Cardiac muscle cell (in vitro differentiated cells and primary cell): Measurements from ENCODE around the gene ESRRG. TPM values are rescaled to one million over a fixed set of nuclear protein-coding genes. Genes with fewer than 3 reads are reported as not detected.
A peak's percentile ranks its signal among the peaks of the same experiment; 100 is the strongest.

Source experiments
- DNase-seq, 2 donors: peaks; one replicate each; pipeline versions ENCODE4 v3.0.0 to v3.0.0-alpha.2; 2010 to 2017; ENCODE audit warnings: low read depth in 1 of 2, low spot score in 1 of 2
- H3K27ac ChIP-seq: fragments of 200-600 bp; sonication (generic); 2 replicates; pipeline ENCODE4 v1.5.1; 2016
- H3K27me3 ChIP-seq: fragments of 200-600 bp; sonication (generic); 2 replicates; pipeline ENCODE4 v1.6.0; 2016; ENCODE audit warnings: control low read depth
- H3K36me3 ChIP-seq: fragments of 200-600 bp; sonication (generic); 2 replicates; pipeline ENCODE4 v1.5.1; 2016; ENCODE audit warnings: control low read depth
- H3K4me1 ChIP-seq: fragments of 200-600 bp; sonication (generic); 2 replicates; pipeline ENCODE4 v1.8.1; 2017; ENCODE audit warnings: low read depth, mild to moderate bottlenecking, mixed run types
- H3K4me3 ChIP-seq: fragments of 200-600 bp; sonication (generic); 2 replicates; pipeline ENCODE4 v1.5.1; 2016; ENCODE audit warnings: mild to moderate bottlenecking
- H3K9me3 ChIP-seq: fragments of 200-600 bp; sonication (generic); 2 replicates; pipeline ENCODE4 v1.5.1; 2017; ENCODE audit warnings: low read depth, mild to moderate bottlenecking, control low read depth
- polyA plus RNA-seq: library from polyadenylated mRNA; unstranded; fragments of >200 nt; fragmentation: Nextera tagmentation; extraction: Ambion mirVana; gene quantifications from 2 replicates; pipeline ENCODE4 v1.2.1, GENCODE V29; 2016
- total RNA-seq: library from RNA; depleted of rRNA; stranded (reverse); fragments of >200 nt; gene quantifications from 2 replicates; pipeline ENCODE4 v1.2.3, GENCODE V29; 2016
- TF ChIP-seq, protein P1 (sequence below): IDR thresholded peaks from 2 replicates; pipeline ENCODE4 v1.5.1; 2012; ENCODE audit warnings: low read depth, mild to moderate bottlenecking, low read length

Gene ESRRG
- total and polyA plus RNA-seq, 2 experiments from 2014 or later = 41.5 to 62.2 TPM

DNA sequence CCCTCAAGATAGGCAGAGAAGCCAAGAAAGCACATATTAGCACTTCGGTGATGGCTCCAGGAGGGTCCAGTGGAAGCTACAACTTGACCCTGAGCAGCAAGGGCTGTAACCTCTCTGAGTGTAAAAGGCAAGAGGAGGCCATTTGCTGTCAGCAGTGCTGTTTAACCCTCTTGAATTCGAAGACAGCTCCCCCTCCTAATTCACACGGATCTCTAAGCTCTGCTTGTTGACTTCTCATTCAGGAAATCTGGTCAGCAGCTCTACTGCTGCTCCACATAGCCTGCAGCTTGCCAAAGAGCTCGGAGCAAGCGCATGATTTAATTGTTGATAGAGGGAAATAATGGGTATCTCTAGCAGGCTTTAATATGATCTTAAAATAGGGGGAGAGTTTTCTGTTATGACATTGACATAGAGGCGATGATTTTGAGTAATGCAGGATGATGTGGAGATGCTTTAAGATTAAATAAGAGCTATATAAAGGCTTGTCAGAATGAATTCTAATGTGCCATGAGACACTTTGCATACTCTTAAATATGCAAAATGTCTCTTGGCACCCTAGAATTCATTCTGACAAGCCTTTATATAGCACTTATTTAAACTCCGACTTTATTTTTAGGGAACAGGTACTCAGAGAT is 220.6 kb downstream of the ESRRG start:
- peak in 1 of 2 donors; percentile 79 for DNase-seq
- Histone ChIP-seq H3K9me3 (no peaks in the 10 kb centered on the region), H3K4me3 (no peak overlapping the region), H3K4me1 (peaks cover 15% of the 10 kb centered on the region), H3K27ac (peak overlapping the region; percentile 63), H3K36me3 (peaks cover 6% of the 10 kb centered on the region), H3K27me3 (no peaks in the 10 kb centered on the region)
- TF ChIP-seq, protein P1, sequence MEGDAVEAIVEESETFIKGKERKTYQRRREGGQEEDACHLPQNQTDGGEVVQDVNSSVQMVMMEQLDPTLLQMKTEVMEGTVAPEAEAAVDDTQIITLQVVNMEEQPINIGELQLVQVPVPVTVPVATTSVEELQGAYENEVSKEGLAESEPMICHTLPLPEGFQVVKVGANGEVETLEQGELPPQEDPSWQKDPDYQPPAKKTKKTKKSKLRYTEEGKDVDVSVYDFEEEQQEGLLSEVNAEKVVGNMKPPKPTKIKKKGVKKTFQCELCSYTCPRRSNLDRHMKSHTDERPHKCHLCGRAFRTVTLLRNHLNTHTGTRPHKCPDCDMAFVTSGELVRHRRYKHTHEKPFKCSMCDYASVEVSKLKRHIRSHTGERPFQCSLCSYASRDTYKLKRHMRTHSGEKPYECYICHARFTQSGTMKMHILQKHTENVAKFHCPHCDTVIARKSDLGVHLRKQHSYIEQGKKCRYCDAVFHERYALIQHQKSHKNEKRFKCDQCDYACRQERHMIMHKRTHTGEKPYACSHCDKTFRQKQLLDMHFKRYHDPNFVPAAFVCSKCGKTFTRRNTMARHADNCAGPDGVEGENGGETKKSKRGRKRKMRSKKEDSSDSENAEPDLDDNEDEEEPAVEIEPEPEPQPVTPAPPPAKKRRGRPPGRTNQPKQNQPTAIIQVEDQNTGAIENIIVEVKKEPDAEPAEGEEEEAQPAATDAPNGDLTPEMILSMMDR = no peak

DNA sequence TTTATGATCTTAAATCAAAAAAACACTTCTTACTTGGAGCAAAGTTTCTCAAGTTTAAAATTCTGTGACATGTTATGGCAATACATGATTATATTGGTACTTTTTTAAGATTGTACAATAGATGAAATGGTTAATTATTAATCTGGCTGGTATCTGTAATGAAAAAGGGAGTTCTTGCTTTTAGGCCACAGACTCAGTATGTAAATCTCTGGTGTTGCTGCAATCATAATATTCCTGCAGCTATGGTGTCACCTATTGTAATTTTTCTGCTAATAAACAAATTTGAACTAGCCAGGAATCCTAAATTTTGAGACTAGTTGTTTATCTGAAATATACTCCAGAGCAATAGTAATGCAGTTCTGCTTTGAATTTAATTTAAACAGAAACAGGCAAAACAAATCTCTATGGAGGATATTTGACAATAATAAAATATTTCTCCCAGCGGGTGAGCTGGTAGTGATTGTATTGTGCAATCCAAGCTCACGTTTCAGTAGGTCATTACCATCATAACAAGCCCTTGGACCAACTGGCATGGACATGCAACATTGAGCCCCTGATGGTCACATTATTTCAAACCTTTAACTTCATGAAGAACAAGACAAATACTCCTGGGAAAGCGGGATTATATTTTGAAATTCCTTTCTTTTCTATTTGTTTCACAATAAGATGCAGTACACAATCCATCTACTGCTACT is 222.8 kb downstream of the ESRRG start:
- Histone ChIP-seq H3K36me3 (peaks cover 4% of the 10 kb centered on the region), H3K4me1 (peaks cover 15% of the 10 kb centered on the region), H3K27ac (no peak overlapping the region), H3K9me3 (no peaks in the 10 kb centered on the region), H3K4me3 (no peak overlapping the region), H3K27me3 (no peaks in the 10 kb centered on the region)
- TF ChIP-seq, protein P1 = no peak
- no peak for DNase-seq

DNA sequence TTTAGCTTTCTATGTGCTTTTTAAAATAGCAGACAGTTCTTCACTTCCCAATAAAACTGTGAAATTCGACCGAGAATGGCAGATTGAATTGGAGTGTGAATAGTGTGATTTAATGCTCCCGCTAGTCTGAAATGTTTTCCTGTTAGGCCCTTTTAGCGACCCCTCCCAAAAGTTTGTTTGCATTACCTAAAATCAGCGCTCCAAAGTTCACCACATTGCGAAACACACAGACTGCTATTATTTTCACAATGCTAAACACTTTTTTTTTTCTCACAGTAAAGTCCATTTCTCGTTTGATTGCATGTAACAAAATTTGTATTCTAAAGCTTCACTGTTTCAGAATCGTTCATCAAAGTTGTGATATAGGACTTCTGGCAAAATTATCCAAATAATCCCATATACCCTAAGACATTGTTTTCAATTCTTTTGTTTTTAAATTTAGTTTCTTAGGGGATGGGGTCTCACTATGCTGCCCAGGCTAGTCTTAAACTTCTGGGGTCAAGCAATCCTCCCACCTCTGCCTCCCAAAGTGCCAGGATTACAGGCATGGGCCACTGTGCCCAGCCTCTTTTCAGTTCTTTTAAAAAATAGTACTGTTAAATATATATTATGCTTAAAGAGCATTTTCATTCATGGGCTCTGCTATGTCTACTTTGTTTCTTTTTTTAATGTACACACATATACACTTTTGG is 223.5 kb downstream of the ESRRG start:
- H3K27ac ChIP-seq = no peak overlapping the region
- H3K36me3 ChIP-seq = no peaks in the 10 kb centered on the region
- no peak overlapping the region for H3K4me3 ChIP-seq
- TF ChIP-seq, protein P1 = no peak
- no peaks in the 10 kb centered on the region for H3K27me3 ChIP-seq
- H3K9me3 ChIP-seq = no peaks in the 10 kb centered on the region
- DNase-seq = no peak
- peaks cover 15% of the 10 kb centered on the region for H3K4me1 ChIP-seq

DNA sequence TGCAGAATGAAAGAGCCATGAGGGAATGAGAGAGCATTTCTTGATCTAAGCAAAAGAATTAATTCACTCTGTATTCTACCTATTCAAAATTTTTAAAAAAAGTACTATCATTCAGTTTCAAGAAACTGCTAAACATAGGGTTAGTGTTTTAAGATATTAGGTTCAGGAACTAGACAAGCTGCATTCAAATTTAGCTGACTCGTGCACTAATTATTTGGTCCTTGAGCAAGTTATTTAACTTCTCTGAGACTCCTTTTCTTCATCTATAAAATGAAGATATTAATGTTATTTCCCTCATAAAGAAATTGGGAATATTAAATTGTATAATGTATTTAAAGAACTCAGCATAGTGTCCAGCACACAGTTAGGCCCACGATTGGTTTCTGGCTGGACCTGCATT is 225.0 kb downstream of the ESRRG start:
- Histone ChIP-seq H3K4me1 (peaks cover 13% of the 10 kb centered on the region), H3K27ac (no peak overlapping the region), H3K4me3 (no peak overlapping the region), H3K9me3 (no peaks in the 10 kb centered on the region), H3K36me3 (no peaks in the 10 kb centered on the region), H3K27me3 (no peaks in the 10 kb centered on the region)
- TF ChIP-seq, protein P1 = no peak
- no peak for DNase-seq

DNA sequence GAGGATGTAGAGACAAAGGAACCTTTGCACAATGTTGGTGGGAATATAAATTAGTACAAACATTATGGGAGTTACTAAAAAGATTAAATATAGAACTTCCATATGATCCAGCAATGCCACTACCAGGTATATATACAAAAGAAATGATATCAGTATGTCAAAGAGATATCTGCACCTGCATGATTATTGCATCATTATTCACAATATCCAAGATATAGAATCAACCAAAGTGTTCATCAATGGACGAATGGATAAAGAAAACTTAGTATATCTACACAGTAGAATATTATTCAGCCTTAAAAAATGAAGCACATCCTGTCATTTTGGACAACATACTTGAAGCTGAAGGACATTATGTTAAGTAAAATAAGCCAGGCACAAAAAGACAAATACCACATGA is 238.2 kb downstream of the ESRRG start:
- Histone ChIP-seq H3K9me3 (no peaks in the 10 kb centered on the region), H3K27ac (no peak overlapping the region), H3K4me1 (no peaks in the 10 kb centered on the region), H3K36me3 (no peaks in the 10 kb centered on the region), H3K4me3 (no peak overlapping the region), H3K27me3 (no peaks in the 10 kb centered on the region)
- TF ChIP-seq, protein P1 = no peak
- DNase-seq = no peak
